GM06990 (cell line): ENCODE measurements around the gene RPS8.
A peak's percentile ranks its signal among the peaks of the same experiment; 100 is the strongest.

ENCODE experiments used
- DNase-seq: peaks from one replicate; pipeline ENCODE4 v3.0.0-alpha.2; 2011; ENCODE audit not compliant: insufficient read length; ENCODE audit errors: extremely low read depth
- H3K27me3 ChIP-seq: replicated peaks from 2 replicates; pipeline ENCODE4 v1.6.0; 2011; ENCODE audit warnings: low read length; ENCODE audit not compliant: control insufficient read depth, insufficient read depth
- H3K36me3 ChIP-seq: 2 replicates; pipeline ENCODE4 v1.5.1; 2011; ENCODE audit warnings: low read length; ENCODE audit not compliant: control insufficient read depth, insufficient read depth
- H3K4me3 ChIP-seq: replicated peaks from 2 replicates; pipeline ENCODE4 v1.5.1; 2011; ENCODE audit warnings: low read depth, mild to moderate bottlenecking, control low read depth, low read length
- TF ChIP-seq, protein P1 (sequence below): IDR thresholded peaks from 2 replicates; pipeline ENCODE4 v1.5.1; 2011; ENCODE audit warnings: low read length, control low read depth, mild to moderate bottlenecking, inconsistent platforms; ENCODE audit not compliant: insufficient read depth, poor library complexity, severe bottlenecking

The RPS8 gene

DNA sequence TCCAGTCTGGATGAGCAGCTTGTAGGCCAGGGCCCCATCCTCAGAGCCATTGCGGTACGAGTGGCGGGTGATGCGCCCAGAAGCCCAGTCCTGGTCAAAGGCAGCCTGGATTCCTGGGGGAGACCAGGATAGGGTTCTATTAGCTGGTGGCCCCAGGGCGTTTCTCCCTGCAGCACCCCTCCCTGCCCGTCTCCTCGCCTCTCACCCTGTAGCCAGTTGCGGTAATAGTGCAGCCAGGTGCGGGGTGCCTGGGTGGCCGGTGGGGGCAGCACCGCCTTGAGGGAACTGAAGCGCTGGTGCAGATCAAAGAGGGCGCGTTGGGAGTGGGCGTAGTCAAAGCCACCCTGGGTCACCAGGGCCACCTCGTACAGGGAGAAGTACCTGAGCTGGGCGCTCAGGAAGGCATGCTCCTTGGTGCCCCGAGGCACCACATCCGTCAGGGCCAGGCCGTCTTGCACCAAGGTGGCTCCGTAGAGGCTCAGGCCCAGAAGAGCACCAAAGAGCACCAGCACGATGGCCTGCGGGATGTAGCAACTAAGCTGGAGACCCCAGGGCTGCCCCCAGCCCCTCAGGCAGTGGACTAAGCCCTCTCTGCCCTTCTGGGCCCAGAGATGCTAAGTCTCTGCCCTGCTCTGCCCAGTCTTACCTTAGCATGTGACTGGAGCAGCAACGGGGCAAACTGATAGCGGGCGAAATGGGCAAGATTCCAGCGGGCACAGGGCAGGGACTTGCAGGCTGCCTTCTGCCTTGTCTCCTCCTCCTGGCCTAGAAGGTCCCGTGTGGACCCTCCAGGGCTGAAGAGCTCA is 52.1 kb downstream of the RPS8 start:
- TF ChIP-seq, protein P1, sequence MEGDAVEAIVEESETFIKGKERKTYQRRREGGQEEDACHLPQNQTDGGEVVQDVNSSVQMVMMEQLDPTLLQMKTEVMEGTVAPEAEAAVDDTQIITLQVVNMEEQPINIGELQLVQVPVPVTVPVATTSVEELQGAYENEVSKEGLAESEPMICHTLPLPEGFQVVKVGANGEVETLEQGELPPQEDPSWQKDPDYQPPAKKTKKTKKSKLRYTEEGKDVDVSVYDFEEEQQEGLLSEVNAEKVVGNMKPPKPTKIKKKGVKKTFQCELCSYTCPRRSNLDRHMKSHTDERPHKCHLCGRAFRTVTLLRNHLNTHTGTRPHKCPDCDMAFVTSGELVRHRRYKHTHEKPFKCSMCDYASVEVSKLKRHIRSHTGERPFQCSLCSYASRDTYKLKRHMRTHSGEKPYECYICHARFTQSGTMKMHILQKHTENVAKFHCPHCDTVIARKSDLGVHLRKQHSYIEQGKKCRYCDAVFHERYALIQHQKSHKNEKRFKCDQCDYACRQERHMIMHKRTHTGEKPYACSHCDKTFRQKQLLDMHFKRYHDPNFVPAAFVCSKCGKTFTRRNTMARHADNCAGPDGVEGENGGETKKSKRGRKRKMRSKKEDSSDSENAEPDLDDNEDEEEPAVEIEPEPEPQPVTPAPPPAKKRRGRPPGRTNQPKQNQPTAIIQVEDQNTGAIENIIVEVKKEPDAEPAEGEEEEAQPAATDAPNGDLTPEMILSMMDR, result peak; percentile 39
- H3K4me3 ChIP-seq, result no peak overlapping the region
- DNase-seq, result no peak
- H3K27me3 ChIP-seq, result no peaks in the 10 kb centered on the region
- H3K36me3 ChIP-seq, result no peaks in the 10 kb centered on the region

DNA sequence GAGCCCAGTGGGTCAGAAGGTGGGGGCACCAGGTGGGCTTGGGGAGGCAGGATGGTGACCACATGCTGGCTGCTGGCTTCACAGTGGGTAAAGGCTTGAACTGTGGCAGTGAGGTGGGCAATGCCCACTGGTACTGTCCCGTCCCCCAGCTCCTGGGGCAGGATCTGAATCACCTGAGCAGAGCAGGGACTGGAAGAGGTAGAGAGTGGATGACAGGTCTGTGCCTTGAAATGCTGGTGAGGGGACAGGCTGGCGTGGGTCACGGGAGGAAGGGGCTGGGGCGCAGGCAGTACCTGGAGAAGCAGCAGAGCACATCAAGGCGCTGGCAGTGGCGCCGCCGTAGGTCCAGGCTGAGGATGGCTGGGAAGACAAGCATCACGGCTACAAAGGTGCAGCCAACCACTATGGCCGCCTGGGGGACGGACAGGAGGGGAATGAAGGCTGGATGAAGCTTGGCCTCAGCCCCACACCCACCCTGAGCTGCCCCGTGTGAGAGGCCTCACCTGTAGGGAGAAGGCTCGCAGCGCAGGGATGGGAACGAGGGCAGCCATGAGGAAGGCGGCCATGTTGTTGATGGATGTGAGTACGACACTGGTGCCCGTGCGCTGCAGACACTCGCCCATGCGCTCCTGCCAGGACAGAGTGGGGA is 52.8 kb downstream of the RPS8 start:
- H3K36me3 ChIP-seq, result no peaks in the 10 kb centered on the region
- H3K4me3 ChIP-seq, result no peak overlapping the region
- H3K27me3 ChIP-seq, result no peaks in the 10 kb centered on the region
- DNase-seq, result no peak
- TF ChIP-seq, protein P1, result no peak
